T1000 (cell line): ENCODE data around the gene C6orf89.

Experiments used
- DNase-seq: peaks from one replicate; lab custom pipeline; 2025; ENCODE audit warnings: mixed read lengths; lab: John Stamatoyannopoulos, UW

The C6orf89 gene

GRCh38 chr6:36885461-36886401, at the start of gene C6orf89:
TSS of gene C6orf89 (plus strand) at chr6:36885952. CDS start at chr6:36899445, 13,493 bp downstream.
- DNase-seq: peak; percentile 93

GRCh38 chr6:36836111-36837021, 49.4 kb upstream of the C6orf89 start:
- DNase-seq: no peak

- DNase-seq: no peak
Measured at GRCh38 chr6:36837022-36837339, 48.8 kb upstream of the C6orf89 start.

GRCh38 chr6:36837686-36838085, 48.1 kb upstream of the C6orf89 start:
- DNase-seq: no peak

GRCh38 chr6:36838896-36839748, 46.6 kb upstream of the C6orf89 start, which contains the start of gene CPNE5:
TSS of gene CPNE5 (minus strand) at chr6:36839444. CDS start at chr6:36839377, 67 bp downstream.
- DNase-seq: no peak

- DNase-seq: no peak
Measured at GRCh38 chr6:36839749-36840431, 45.9 kb upstream of the C6orf89 start.

GRCh38 chr6:36840432-36841403, 45.0 kb upstream of the C6orf89 start:
- DNase-seq: no peak

GRCh38 chr6:36841756-36842155, 44.0 kb upstream of the C6orf89 start:
- no peak for DNase-seq

- no peak for DNase-seq
Measured at GRCh38 chr6:36843170-36843569, 42.6 kb upstream of the C6orf89 start.

- DNase-seq: no peak
Measured at GRCh38 chr6:36844232-36845170, 41.3 kb upstream of the C6orf89 start.

- no peak for DNase-seq
Measured at GRCh38 chr6:36845233-36845632, 40.5 kb upstream of the C6orf89 start.

GRCh38 chr6:36847152-36847551, 38.6 kb upstream of the C6orf89 start:
- no peak for DNase-seq

- DNase-seq: no peak
Measured at GRCh38 chr6:36847991-36848390, 37.8 kb upstream of the C6orf89 start.

GRCh38 chr6:36848658-36849441, 36.9 kb upstream of the C6orf89 start:
- DNase-seq: no peak

- no peak for DNase-seq
Measured at GRCh38 chr6:36850021-36850420, 35.7 kb upstream of the C6orf89 start.

GRCh38 chr6:36851149-36851614, 34.6 kb upstream of the C6orf89 start:
- DNase-seq: peak; percentile 42

- DNase-seq: no peak
Measured at GRCh38 chr6:36851626-36852025, 34.1 kb upstream of the C6orf89 start.
